Activated CD4-positive, alpha-beta T cell treated with anti-CD3 and anti-CD28 coated beads, Interleukin-2, amount 50 U/mL, for 4 hours (primary cell): ENCODE results near the gene VPS11.
A peak's percentile ranks its signal among the peaks of the same experiment; 100 is the strongest.
"Not testable (repeated sequence)": the region's sequence is repeated elsewhere in the genome, so short reads cannot be mapped to it uniquely, and the experiment has no call there.

Experiments
- DNase-seq, 2 experiments: peaks; one replicate each; pipeline ENCODE4 v3.0.0-alpha.2; 2020

Gene VPS11

GRCh38 chr11:119084663-119085436 lies 17.2 kb downstream of the VPS11 start, which contains the start of gene HMBS:
HMBS (plus strand) TSS chr11:119084881; CDS start chr11:119085034, 153 bp downstream.
- DNase-seq = peak; percentile 81 to 84

GRCh38 chr11:119085437-119085847 lies 17.8 kb downstream of the VPS11 start:
- DNase-seq = peak; percentile 37 to 50

- no peak for DNase-seq
Measured at GRCh38 chr11:119087123-119087522, 19.5 kb downstream of the VPS11 start.

GRCh38 chr11:119087747-119088241 lies 20.2 kb downstream of the VPS11 start:
- no peak for DNase-seq

GRCh38 chr11:119088406-119088805 lies 20.8 kb downstream of the VPS11 start:
- no peak for DNase-seq

GRCh38 chr11:119089319-119089718 lies 21.7 kb downstream of the VPS11 start:
- no peak for DNase-seq

GRCh38 chr11:119091178-119091577 lies 23.6 kb downstream of the VPS11 start:
- DNase-seq = no peak

GRCh38 chr11:119091966-119092879 lies 24.6 kb downstream of the VPS11 start:
- no peak for DNase-seq

- DNase-seq = no peak
Measured at GRCh38 chr11:119092880-119093842, 25.5 kb downstream of the VPS11 start.

GRCh38 chr11:119093942-119094815 lies 26.6 kb downstream of the VPS11 start:
- DNase-seq = peak; percentile 44 to 45

- peak in 1 of 2 experiments; percentile 17 for DNase-seq
Measured at GRCh38 chr11:119094816-119095065, 27.1 kb downstream of the VPS11 start.

GRCh38 chr11:119095066-119095880 lies 27.7 kb downstream of the VPS11 start:
- peak; percentile 99 for DNase-seq

GRCh38 chr11:119099711-119100110 lies 32.1 kb downstream of the VPS11 start:
- no peak for DNase-seq

- DNase-seq = no peak
Measured at GRCh38 chr11:119100246-119100970, 32.8 kb downstream of the VPS11 start.

- no peak for DNase-seq
Measured at GRCh38 chr11:119100994-119101758, 33.6 kb downstream of the VPS11 start.

- peak; percentile 82 to 83 for DNase-seq
Measured at GRCh38 chr11:119101759-119102423, 34.3 kb downstream of the VPS11 start, which contains the start of gene DPAGT1. DPAGT1 (minus strand) TSS chr11:119101853; CDS start chr11:119101655, 198 bp downstream.

- not testable (repeated sequence) for DNase-seq
Measured at GRCh38 chr11:119103161-119103664, 35.6 kb downstream of the VPS11 start.

- DNase-seq = no peak
Measured at GRCh38 chr11:119103793-119104192, 36.2 kb downstream of the VPS11 start.
